HG03571 (cell line): Measurements from ENCODE around the gene GABRR2.
"Not testable (repeated sequence)": the region's sequence is repeated elsewhere in the genome, so short reads cannot be mapped to it uniquely, and the experiment has no call there.

Experiments
- ATAC-seq: cut with Tn5 transposase; IDR thresholded peaks from one replicate; pipeline ENCODE4 v1.9.1; 2021; ENCODE audit not compliant: unreplicated experiment

GABRR2 gene

DNA sequence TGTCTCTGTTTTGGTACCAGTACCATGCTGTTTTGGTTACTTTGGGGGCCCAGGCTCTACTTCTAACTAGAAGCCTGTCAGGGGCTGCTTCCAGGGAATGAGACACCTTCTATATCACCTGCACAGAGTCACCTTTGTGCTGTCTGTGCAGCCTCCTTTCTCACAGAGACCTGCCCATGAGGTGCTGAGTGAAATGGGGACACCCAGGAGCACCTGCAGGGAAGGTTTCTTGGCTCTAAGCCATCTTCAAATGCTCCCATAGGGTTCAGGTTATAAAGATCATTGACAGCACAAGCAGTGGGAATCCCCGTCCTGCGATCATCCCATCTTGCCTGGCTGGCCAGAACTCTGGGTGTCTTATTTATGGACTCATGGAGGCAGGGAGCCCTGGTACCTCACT is 19.1 kb downstream of the GABRR2 start:
- no peak for ATAC-seq

DNA sequence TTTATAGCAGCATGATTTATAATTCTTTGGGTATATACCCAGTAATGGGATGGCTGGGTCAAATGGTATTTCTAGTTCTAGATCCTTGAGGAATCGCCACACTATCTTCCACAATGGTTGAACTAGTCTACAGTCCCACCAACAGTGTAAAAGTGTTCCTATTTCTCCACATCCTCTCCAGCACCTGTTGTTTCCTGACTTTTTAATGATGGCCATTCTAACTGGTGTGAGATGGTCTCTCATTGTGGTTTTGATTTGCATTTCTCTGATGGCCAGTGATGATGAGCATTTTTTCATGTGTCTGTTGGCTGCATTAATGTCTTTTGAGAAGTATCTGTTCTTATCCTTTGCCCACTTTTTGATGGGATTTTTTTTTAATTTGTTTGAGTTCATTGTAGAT is 20.0 kb downstream of the GABRR2 start:
- not testable (repeated sequence) for ATAC-seq

DNA sequence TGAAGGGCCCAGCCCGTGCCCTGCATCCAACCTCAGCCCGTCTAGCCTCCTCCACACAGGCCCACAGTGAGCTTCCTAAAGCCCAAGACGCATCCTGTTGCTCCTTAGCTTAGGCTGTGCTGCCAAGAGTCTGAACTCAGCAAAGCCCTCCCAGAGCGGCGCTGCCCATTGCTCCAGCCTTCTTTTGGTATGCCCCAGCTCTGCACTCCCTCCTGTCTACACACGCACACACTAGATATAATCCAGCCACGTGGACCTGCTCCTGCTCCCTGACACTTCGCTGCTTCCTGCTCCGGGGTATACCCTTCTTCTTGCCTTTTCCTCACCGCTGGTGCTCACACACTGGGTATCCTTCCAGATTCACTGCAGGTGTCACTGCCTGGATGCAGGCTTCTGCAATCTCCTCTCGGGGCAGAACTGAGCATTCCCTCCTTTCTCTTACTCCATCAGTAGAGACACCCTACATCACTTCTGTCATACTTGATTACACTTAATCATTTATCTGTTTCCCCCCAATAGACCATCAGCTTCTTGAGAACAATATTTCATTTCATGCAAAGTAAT is 23.8 kb downstream of the GABRR2 start:
- no peak for ATAC-seq

GRCh38 chr6:89290401-89291155 is 24.5 kb downstream of the GABRR2 start:
- no peak for ATAC-seq

- ATAC-seq, result no peak
These were observed 25.4 kb downstream of the GABRR2 start for GRCh38 chr6:89289710-89290109.

DNA sequence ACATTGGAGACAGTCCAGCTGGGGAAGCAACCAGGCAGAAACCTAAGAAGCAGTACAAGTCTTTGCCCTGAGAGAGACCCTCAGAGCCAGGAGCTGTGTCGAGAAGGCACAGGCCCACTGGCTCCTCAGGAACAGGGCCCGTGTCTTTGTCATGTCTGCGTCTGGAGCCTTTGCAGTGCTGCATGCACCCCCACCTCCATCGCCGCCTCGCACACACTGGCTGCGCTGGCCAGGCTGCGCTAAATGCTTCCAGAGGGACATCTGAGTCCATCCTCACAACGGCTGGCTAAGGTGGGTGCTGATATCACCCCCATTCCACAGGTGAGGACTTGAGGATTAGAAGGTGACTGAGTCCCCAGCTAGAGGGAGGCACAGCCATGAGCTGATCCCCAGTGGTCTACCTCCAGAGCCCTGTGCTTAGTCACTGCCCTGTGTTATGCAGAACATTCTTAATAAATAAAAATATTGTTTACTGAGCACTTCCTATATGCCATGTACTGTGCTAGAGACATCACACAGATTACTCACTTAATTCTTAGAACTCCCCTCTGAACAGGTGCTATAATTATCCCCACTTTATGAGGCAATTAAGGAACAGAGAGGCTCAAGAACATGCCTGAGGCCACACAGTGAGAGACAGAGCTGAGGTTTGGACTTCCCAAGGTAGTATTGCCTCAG is 27.6 kb downstream of the GABRR2 start:
- ATAC-seq, result no peak

GRCh38 chr6:89286516-89286915 is 28.6 kb downstream of the GABRR2 start:
- no peak for ATAC-seq

DNA sequence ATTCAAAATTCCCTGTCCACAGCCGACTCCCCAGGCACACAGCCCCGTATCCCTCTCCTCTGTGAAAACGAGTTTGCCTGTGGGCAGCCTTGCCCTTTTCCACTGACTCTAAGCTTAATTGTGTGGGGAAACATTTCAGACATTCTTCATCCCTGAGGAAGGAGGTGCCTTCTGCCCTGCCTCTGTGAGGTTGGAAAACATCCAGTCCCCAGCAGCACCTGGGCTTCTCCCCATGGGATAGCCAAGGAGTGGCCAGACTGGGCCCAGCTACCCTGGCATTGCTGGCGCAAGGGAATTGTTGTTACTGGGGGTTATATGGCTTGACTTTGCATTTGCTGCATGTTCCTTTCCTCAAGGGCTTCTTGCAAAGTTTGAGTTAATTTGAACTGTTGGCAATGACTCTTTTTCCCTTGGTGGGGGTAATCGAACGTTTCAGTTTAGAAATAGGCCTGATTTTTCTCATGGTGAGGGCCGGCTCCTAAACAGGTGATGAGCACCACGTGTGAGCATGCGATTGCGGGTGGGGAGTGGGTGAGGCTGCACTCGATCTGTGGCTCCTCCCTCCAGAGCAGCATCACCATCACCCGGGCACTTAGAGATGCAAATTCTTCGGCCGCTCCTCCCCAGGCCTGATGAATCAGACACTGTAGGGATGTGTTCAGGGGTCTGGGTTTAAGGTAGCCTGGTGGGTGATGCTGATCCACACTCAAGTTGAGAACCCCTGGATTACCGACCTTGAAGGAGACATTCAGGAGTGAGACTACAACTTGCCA is 29.9 kb downstream of the GABRR2 start:
- no peak for ATAC-seq

DNA sequence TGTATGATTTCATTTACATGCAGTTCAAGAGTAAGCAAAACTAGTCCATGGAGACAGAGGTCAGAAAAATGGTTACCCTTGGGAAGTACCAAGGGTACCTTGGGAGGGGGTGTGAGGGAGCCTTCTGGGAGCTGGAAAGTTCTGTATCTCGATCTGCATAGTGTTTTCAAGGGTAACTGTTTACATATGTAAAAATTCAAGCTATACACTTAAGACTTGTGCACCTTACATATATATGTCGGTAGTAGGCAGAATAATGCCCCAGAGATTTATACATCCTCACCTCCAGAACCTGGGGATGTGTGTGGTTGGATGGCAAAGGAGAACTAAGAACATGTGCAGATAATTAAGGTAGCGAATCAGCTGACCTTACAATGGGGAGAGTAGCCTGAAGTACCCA is 31.0 kb downstream of the GABRR2 start:
- ATAC-seq, result no peak

DNA sequence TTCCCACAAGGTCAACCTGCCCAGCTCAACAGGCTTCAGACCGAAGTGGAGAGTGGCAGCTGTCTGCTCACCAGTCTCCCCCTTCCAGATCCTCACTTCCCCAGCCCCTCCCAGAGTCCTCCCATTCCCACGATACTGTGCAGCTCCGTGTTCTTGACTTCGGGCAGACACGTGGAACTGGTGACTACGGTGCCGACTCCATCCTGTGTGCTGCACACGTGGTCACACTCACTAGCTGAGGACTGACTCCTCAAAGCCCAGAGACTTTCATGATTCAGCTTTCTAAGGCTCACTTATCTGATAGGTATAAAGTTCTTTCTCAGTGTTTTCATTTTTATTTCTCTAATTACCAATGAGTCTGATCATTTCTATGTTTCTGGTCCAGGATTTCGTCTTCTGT is 32.4 kb downstream of the GABRR2 start:
- ATAC-seq, result no peak

DNA sequence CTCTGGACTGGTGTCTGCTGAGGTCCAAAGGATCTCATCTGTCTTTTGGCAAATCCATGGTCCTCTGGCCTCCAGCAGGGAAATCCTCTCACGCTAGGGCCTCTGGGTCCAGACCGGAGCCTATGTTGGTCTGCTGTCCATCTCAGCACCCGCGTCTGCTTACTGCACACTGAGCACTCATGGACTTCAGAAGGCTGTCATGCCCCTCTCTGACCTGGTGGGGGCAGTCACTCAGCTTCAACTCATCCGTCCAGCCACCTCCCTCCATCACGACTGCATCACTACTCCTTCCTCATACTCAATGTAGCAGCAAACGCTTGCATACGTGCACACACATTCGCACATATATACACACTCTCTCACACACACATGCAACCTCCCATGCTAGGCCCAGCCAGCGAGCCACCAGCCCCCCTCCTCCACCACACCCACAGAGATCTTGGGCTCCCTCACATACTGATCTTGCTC is 33.3 kb downstream of the GABRR2 start:
- ATAC-seq, result peak; percentile 81

GRCh38 chr6:89278956-89279355 is 36.1 kb downstream of the GABRR2 start:
- no peak for ATAC-seq

- no peak for ATAC-seq
These were observed 39.2 kb downstream of the GABRR2 start for GRCh38 chr6:89275900-89276299.

DNA sequence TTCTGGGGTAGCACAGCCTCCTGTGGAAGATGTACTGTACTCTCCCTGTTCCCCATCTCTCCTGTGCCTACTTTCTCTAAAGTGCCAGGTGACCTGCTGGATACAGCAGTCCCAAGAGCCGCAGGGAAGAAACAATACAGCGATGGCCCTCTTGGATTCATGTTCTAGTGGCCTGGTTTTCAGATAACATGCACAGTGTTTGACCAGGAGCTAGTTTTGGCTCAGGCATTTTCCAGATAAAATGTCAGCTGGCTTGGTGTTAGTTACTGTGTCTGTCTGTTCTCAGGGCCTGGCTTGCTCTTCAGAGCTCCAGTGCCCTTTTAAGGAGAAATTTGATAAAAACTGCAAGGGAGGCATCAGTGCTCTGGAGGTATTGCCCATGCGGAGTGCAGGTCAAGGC is 41.3 kb downstream of the GABRR2 start:
- no peak for ATAC-seq

GRCh38 chr6:89272596-89272995 is 42.5 kb downstream of the GABRR2 start:
- ATAC-seq, result no peak

DNA sequence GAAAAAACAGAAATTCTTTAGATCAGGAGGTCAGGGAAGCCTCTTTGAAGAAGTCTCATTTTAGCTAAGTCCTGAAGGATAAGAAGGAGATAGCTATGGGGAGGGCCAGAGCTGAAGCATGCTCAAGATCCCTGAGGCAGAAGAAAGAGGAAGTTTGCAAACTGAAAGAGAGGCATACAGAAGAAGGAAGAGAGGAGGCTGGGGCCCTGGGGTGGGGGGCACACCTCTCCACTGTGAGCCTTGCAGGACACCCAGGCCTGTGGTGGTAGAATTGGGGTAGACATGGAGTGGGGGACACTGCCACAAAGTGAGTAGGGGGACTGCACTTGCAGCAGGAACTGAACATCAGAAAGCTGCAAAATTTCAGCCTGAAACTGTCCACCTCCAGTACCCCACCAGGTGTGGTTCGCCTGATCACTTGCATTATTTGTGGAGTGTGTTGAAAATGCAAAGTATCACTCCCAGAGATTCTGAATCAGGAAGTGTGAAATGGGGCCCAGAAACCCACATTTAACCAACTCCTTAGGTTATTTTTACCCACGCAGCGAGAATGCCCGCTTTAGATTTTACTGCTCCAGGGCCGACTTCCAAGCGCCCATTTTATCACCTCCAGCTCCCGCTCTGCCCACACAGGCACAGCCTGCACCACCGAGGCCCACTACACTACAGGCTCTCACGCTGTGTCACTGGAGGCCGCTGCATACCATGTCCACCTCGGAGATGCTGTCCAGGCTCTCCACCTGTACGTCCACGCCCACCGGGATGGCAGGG is 44.0 kb downstream of the GABRR2 start:
- ATAC-seq, result no peak

GRCh38 chr6:89269981-89270380 is 45.1 kb downstream of the GABRR2 start:
- no peak for ATAC-seq

DNA sequence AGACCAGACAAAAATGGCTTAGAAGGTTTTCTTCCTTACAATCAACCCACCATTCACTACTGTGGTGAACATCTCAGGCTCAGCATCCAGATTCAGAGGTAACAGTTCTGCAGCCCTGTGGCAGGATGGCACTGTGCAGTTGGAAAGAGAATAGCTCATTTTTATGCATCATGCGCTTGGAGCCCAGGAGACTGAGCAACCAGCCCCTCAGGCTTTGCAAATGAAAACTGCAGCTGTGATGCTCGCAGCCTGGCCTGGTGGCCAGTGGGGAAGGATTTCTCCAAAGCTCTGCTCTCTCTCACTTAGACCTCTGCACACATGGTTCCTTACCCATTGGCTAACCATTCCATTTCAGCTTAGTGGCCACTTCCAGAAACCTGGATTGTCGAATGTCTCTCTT is 45.8 kb downstream of the GABRR2 start:
- ATAC-seq, result no peak

- no peak for ATAC-seq
These were observed 46.3 kb downstream of the GABRR2 start for GRCh38 chr6:89268776-89269175.

DNA sequence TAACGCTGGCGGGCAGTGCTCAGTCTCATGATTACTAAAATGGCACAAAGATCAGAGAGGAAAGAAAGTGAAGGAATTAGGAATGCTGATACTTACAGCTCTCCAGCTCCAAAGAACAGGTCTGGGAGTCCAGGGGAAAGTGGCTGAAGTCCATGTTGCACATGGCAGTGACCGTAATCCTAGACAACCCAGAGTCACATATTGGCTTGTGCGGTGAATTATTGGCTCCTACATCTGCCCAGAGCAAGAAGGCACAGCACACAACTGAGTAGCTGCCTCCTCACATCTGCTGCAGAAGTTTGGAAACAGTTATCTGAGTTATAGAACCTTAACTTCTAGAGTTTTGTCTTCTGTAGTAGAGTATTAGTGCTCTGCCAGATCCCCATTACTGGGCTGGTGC is 47.2 kb downstream of the GABRR2 start:
- no peak for ATAC-seq

GRCh38 chr6:89264296-89264695 is 50.8 kb downstream of the GABRR2 start:
- no peak for ATAC-seq
